Hepatocyte (in vitro differentiated cells): Measurements from ENCODE around the gene FMO5. TPM values are rescaled to one million over a fixed set of nuclear protein-coding genes. Genes with fewer than 3 reads are reported as not detected.
A peak's percentile ranks its signal among the peaks of the same experiment; 100 is the strongest.

Source experiments
- DNase-seq: peaks from one replicate; pipeline ENCODE4 v3.0.0-alpha.2; 2016; ENCODE audit warnings: low spot score
- H2AFZ ChIP-seq: fragments of 200-600 bp; sonication (generic); 2 replicates; pipeline ENCODE4 v1.6.0; 2016; ENCODE audit warnings: antibody characterized with exemption, mild to moderate bottlenecking
- H3K27ac ChIP-seq: fragments of 200-600 bp; sonication (generic); 2 replicates; pipeline ENCODE4 v1.5.1; 2016; ENCODE audit warnings: mild to moderate bottlenecking
- H3K27me3 ChIP-seq: fragments of 200-600 bp; sonication (generic); 2 replicates; pipeline ENCODE4 v1.6.1; 2016
- H3K36me3 ChIP-seq: fragments of 200-600 bp; sonication (generic); replicated peaks from 2 replicates; pipeline ENCODE4 v1.5.1; 2016; ENCODE audit warnings: low read depth; ENCODE audit not compliant: insufficient read depth
- H3K4me1 ChIP-seq: fragments of 200-600 bp; sonication (generic); 2 replicates; pipeline ENCODE4 v1.5.1; 2016; ENCODE audit warnings: mild to moderate bottlenecking, moderate library complexity; ENCODE audit not compliant: insufficient read depth
- H3K4me2 ChIP-seq: fragments of 200-600 bp; sonication (generic); 2 replicates; pipeline ENCODE4 v1.6.0; 2016
- H3K4me3 ChIP-seq: fragments of 200-600 bp; sonication (generic); 2 replicates; pipeline ENCODE4 v1.5.1; 2016; ENCODE audit warnings: mild to moderate bottlenecking
- H3K79me2 ChIP-seq: fragments of 200-600 bp; sonication (generic); 2 replicates; pipeline ENCODE4 v1.6.0; 2017; ENCODE audit warnings: mild to moderate bottlenecking
- H3K9me2 ChIP-seq: fragments of 200-600 bp; sonication (generic); replicated peaks from 2 replicates; pipeline ENCODE4 v1.6.0; 2017; ENCODE audit warnings: mild to moderate bottlenecking; ENCODE audit not compliant: insufficient read depth
- H3K9me3 ChIP-seq: fragments of 200-600 bp; sonication (generic); 2 replicates; pipeline ENCODE4 v1.5.1; 2016; ENCODE audit warnings: low read depth, mild to moderate bottlenecking
- H4K20me1 ChIP-seq: fragments of 200-600 bp; sonication (generic); 2 replicates; pipeline ENCODE4 v1.6.0; 2016; ENCODE audit warnings: mild to moderate bottlenecking; ENCODE audit not compliant: insufficient read depth, poor library complexity, severe bottlenecking
- EZH2 ChIP-seq: fragments of 200-600 bp; sonication (generic); IDR thresholded peaks from 2 replicates; pipeline ENCODE4 v1.6.1; 2016; ENCODE audit warnings: antibody characterized with exemption, mild to moderate bottlenecking, borderline replicate concordance
- EZH2phosphoT487 ChIP-seq: fragments of 200-600 bp; sonication (generic); IDR thresholded peaks from one replicate; pipeline ENCODE4 v1.6.1; 2018; ENCODE audit warnings: antibody characterized with exemption, mild to moderate bottlenecking, low read depth, moderate library complexity; ENCODE audit not compliant: unreplicated experiment, severe bottlenecking
- WGBS: methylation state at CpG from one replicate; pipeline ENCODE4 v1.1.6; 2016; ENCODE audit warnings: low lambda C conversion rate; ENCODE audit errors: missing lambda C conversion rate; 5-methylcytosine and 5-hydroxymethylcytosine counted together
- polyA plus RNA-seq: library from polyadenylated mRNA; unstranded; fragments of >200 nt; fragmentation: Nextera tagmentation; extraction: Ambion mirVana; gene quantifications from 2 replicates; pipeline ENCODE4 v1.2.1, GENCODE V29; 2016
- total RNA-seq: library from RNA; depleted of rRNA; stranded (reverse); fragments of >200 nt; gene quantifications from 2 replicates; pipeline ENCODE4 v1.2.3, GENCODE V29; 2014
- TF ChIP-seq, protein P1 (sequence below): fragments of 200-600 bp; sonication (generic); IDR thresholded peaks from 2 replicates; pipeline ENCODE4 v1.5.1; 2016; ENCODE audit warnings: antibody characterized with exemption, mild to moderate bottlenecking; ENCODE audit not compliant: poor library complexity

The FMO5 gene
- total and polyA plus RNA-seq, 2 experiments from 2014 or later = 44.6 to 48.6 TPM

DNA sequence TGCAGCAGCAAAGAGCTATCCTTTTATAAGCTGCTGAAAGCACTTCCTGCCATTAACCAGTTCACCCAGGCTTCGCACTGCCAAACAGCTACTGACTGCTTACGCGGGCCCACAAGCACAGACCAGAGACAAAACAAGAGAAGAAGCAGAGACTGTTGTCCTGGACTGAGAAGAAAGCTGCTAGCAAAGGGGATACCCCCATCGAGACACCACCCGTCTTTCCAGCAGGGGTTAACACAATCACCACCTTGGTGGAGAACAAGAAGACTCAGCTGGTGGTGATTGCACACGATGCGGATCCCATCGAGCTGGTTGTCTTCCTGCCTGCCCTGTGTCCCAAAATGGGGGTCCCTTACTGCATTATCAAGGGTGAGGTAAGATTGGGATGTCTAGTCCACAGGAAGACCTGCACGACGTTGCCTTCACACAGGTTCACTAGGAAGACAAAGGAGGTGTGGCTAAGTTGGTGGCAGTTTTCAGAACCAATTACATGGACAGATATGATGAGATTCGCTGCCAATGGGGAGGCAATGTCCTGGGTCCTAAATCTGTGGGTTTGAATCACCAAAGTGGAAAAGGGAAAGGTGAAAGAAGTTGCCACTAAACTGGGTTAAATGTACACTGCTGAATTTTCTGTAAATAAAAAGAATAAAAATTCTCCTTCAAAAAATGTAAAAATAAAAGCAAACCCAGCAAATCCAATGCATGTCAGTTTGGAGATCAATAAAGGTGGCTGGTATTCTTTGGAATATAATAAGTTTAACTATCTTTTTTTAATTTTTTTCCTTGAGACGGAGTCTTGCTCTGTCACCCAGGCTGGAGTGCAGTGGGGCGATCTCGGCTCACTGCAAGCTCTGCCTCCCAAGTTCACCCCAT lies 1.2 kb downstream of the FMO5 start:
- Histone ChIP-seq H3K36me3 (no peaks in the 10 kb centered on the region), H3K4me2 (peak overlapping the region; percentile 85), H2AFZ (no peak overlapping the region), H3K4me3 (no peak overlapping the region), H3K9me3 (no peaks in the 10 kb centered on the region), H3K27ac (no peak overlapping the region), H3K4me1 (peaks cover 5% of the 10 kb centered on the region), H3K79me2 (peaks cover 4% of the 10 kb centered on the region), H4K20me1 (no peaks in the 10 kb centered on the region), H3K27me3 (no peaks in the 10 kb centered on the region), H3K9me2 (no peaks in the 10 kb centered on the region)
- DNase-seq = no peak
- 72% methylated on average over 14 of the region's 14 CpGs for WGBS
- TF ChIP-seq EZH2phosphoT487 = no peak
- TF ChIP-seq, protein P1, sequence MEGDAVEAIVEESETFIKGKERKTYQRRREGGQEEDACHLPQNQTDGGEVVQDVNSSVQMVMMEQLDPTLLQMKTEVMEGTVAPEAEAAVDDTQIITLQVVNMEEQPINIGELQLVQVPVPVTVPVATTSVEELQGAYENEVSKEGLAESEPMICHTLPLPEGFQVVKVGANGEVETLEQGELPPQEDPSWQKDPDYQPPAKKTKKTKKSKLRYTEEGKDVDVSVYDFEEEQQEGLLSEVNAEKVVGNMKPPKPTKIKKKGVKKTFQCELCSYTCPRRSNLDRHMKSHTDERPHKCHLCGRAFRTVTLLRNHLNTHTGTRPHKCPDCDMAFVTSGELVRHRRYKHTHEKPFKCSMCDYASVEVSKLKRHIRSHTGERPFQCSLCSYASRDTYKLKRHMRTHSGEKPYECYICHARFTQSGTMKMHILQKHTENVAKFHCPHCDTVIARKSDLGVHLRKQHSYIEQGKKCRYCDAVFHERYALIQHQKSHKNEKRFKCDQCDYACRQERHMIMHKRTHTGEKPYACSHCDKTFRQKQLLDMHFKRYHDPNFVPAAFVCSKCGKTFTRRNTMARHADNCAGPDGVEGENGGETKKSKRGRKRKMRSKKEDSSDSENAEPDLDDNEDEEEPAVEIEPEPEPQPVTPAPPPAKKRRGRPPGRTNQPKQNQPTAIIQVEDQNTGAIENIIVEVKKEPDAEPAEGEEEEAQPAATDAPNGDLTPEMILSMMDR = no peak
- no peak for TF ChIP-seq EZH2

DNA sequence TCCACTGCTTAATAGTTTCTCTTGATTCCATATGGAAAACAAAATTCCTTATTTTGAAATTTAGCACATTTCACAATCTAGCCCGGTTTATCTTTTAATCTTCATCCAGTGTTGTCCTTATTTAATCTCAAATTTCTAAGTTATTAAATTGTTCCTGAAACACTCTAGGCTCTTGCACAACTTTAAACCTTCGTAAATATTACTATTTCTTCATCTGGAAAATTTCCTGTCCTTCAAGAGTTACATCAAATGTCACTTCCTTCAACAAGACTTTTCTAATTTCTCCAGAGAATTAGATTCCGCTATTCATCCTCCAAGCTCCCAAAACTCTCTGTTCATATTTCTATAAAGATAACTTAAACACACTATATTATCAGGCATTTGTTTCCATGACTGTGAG lies 6.5 kb downstream of the FMO5 start:
- TF ChIP-seq, protein P1 = no peak
- no peak for TF ChIP-seq EZH2
- no peak for TF ChIP-seq EZH2phosphoT487
- no peak for DNase-seq
- Histone ChIP-seq H3K9me3 (no peaks in the 10 kb centered on the region), H3K36me3 (no peaks in the 10 kb centered on the region), H3K27me3 (no peaks in the 10 kb centered on the region), H3K27ac (no peak overlapping the region), H3K9me2 (no peaks in the 10 kb centered on the region), H4K20me1 (no peaks in the 10 kb centered on the region), H3K4me3 (no peak overlapping the region), H3K79me2 (no peaks in the 10 kb centered on the region), H3K4me2 (no peak overlapping the region), H3K4me1 (peaks cover 20% of the 10 kb centered on the region), H2AFZ (no peak overlapping the region)
- 60% methylated on average over 3 of the region's 3 CpGs for WGBS

DNA sequence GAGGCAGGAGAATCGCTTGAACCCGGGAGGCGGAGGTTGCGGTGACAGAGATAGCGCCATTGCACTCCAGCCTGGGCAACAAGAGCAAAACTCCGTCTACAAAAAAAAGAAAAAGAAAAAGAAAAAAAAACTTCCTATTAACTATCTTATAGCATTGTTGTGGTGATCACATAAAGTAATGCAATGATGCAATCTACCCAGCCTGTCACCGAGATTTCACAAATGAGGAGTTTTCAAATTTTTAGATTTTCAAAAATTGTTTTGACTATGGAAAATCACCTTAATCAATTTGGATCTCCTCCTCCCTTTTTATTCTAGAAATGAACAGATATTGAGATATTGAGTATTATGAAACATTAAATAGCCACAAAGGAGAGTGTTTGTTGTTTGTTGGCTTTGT lies 8.0 kb downstream of the FMO5 start:
- H3K27ac ChIP-seq = no peak overlapping the region
- H3K4me1 ChIP-seq = peaks cover 28% of the 10 kb centered on the region
- H3K27me3 ChIP-seq = no peaks in the 10 kb centered on the region
- H2AFZ ChIP-seq = no peak overlapping the region
- H3K9me3 ChIP-seq = no peaks in the 10 kb centered on the region
- no peaks in the 10 kb centered on the region for H3K79me2 ChIP-seq
- H4K20me1 ChIP-seq = no peaks in the 10 kb centered on the region
- over 99% methylated on average over 7 of the region's 7 CpGs for WGBS
- H3K4me2 ChIP-seq = no peak overlapping the region
- H3K36me3 ChIP-seq = no peaks in the 10 kb centered on the region
- no peak for DNase-seq
- TF ChIP-seq, protein P1 = no peak
- TF ChIP-seq EZH2phosphoT487 (no peak), EZH2 (no peak)
- H3K4me3 ChIP-seq = no peak overlapping the region
- H3K9me2 ChIP-seq = no peaks in the 10 kb centered on the region
